ENCODE results near the gene SUGP2.

Gene SUGP2

GRCh38 chr19:19057720-19058119 is 24.4 kb upstream of the SUGP2 start:
- Histone ChIP-seq H3K36me3 (ENCODE audit: insufficient read depth, low read length) (no peaks in the 10 kb centered on the region), H2AFZ (ENCODE audit: low read length, unreplicated experiment) (no peak overlapping the region), H3K27ac (ENCODE audit: low read depth, low read length) (no peak overlapping the region), H3K4me1 (ENCODE audit: control insufficient read depth, insufficient read depth, low read length, unreplicated experiment) (peaks cover 10% of the 10 kb centered on the region), H3K27me3 (ENCODE audit: insufficient read depth, low read length) (no peaks in the 10 kb centered on the region), H3K4me3 (ENCODE audit: low read depth, low read length) (no peak overlapping the region), H3K79me2 (ENCODE audit: control insufficient read depth, insufficient read depth, low read length, unreplicated experiment) (no peaks in the 10 kb centered on the region)

GRCh38 chr19:19057317-19057716 is 24.0 kb upstream of the SUGP2 start:
- Histone ChIP-seq H3K36me3 (ENCODE audit: insufficient read depth, low read length) (no peaks in the 10 kb centered on the region), H3K4me1 (ENCODE audit: control insufficient read depth, insufficient read depth, low read length, unreplicated experiment) (peaks cover 6% of the 10 kb centered on the region)

DNA sequence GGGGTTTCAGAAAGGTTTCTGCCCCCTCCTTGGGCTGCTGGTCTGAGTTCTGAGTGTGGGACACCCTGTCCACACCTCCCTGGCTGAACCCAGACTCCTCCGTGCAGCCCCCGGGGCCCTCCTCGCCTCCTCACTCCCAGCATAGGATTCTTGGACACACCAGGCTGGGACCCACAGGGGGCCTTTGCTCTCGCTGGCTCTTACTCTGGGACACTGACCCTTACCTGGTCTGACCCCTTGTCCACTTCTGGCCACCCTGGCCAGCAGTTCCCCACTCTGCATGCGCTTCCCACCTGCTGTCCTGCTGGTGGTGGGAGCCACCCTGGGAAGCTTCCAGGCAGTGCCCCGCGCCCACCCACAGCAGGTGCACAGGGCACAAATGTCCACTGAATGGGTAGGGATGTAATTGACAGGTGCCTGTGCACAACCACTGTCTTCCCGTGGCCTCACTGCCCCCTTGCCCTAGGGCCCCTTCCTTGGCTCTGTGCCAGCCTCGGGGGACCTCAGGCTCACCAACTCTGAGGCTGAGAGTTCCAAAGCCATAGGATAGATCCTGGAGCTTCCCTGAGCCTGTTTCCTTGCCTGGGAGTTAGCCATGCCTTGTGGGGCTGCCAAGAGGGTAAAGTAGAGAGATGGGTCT is 23.4 kb upstream of the SUGP2 start:
- H3K4me1 ChIP-seq (ENCODE audit: control insufficient read depth, insufficient read depth, low read length, unreplicated experiment) = no peaks in the 10 kb centered on the region
- no peak overlapping the region for H3K4me3 ChIP-seq (ENCODE audit: low read depth, low read length)
- H3K79me2 ChIP-seq (ENCODE audit: control insufficient read depth, insufficient read depth, low read length, unreplicated experiment) = no peaks in the 10 kb centered on the region
- no peaks in the 10 kb centered on the region for H3K36me3 ChIP-seq (ENCODE audit: insufficient read depth, low read length)
- no peak overlapping the region for H2AFZ ChIP-seq (ENCODE audit: low read length, unreplicated experiment)
- H3K27ac ChIP-seq (ENCODE audit: low read depth, low read length) = no peak overlapping the region
- H3K27me3 ChIP-seq (ENCODE audit: insufficient read depth, low read length) = no peaks in the 10 kb centered on the region

More at GRCh38 chr19:19057317-19057716, 24.0 kb upstream of the SUGP2 start:
- H3K4me3 ChIP-seq (ENCODE audit: low read depth, low read length) = no peak overlapping the region
- no peak overlapping the region for H2AFZ ChIP-seq (ENCODE audit: low read length, unreplicated experiment)
- no peak overlapping the region for H3K27ac ChIP-seq (ENCODE audit: low read depth, low read length)
- no peaks in the 10 kb centered on the region for H3K27me3 ChIP-seq (ENCODE audit: insufficient read depth, low read length)
- H3K79me2 ChIP-seq (ENCODE audit: control insufficient read depth, insufficient read depth, low read length, unreplicated experiment) = no peaks in the 10 kb centered on the region

DNA sequence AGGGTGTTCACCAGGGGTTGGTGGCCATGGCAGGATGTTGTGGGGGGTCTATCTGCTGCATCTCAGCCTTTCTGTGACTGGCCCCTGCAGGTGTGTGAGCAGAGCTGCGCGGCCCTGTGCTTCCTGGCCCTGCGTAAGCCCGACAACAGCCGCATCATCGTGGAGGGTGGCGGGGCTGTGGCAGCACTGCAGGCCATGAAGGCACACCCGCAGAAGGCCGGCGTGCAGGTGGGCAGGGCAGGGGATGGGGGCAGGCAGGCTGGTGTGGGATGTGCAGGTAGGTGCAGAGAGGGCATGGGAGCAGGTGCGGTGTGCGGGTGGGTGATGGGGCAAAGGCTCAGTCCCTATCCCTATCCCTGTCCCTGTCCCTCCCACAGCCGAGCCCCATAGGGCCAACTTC is 22.4 kb upstream of the SUGP2 start:
- H3K36me3 ChIP-seq (ENCODE audit: insufficient read depth, low read length) = no peaks in the 10 kb centered on the region
- H3K79me2 ChIP-seq (ENCODE audit: control insufficient read depth, insufficient read depth, low read length, unreplicated experiment) = no peaks in the 10 kb centered on the region
- H2AFZ ChIP-seq (ENCODE audit: low read length, unreplicated experiment) = no peak overlapping the region
- H3K27ac ChIP-seq (ENCODE audit: low read depth, low read length) = no peak overlapping the region
- H3K27me3 ChIP-seq (ENCODE audit: insufficient read depth, low read length) = no peaks in the 10 kb centered on the region
- H3K4me3 ChIP-seq (ENCODE audit: low read depth, low read length) = no peak overlapping the region
- H3K4me1 ChIP-seq (ENCODE audit: control insufficient read depth, insufficient read depth, low read length, unreplicated experiment) = no peaks in the 10 kb centered on the region

DNA sequence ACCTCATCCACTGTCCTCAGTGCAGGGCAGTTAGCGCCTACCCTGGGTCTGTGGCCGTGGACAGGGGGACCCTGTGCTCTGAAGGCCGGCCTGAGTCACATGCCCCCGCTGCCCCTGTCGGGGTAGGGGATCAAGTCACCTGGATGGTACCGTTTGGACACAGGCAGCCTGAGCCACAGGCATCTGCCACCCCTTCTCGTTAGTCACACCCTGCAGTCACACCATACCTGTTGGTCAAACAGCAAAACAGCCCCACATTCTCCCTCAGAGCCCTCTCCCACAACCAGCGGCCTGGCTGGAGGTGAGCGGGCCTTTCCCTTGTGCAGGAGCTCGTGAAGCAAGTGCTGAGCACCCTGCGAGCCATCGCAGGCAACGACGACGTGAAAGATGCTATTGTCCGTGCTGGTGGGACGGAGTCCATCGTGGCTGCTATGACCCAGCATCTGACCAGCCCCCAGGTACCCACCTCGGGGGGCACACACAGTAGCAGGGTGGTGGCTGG is 21.7 kb upstream of the SUGP2 start:
- Histone ChIP-seq H3K79me2 (ENCODE audit: control insufficient read depth, insufficient read depth, low read length, unreplicated experiment) (no peaks in the 10 kb centered on the region), H2AFZ (ENCODE audit: low read length, unreplicated experiment) (no peak overlapping the region), H3K27me3 (ENCODE audit: insufficient read depth, low read length) (no peaks in the 10 kb centered on the region), H3K4me1 (ENCODE audit: control insufficient read depth, insufficient read depth, low read length, unreplicated experiment) (no peaks in the 10 kb centered on the region), H3K27ac (ENCODE audit: low read depth, low read length) (no peak overlapping the region), H3K36me3 (ENCODE audit: insufficient read depth, low read length) (no peaks in the 10 kb centered on the region), H3K4me3 (ENCODE audit: low read depth, low read length) (no peak overlapping the region)

DNA sequence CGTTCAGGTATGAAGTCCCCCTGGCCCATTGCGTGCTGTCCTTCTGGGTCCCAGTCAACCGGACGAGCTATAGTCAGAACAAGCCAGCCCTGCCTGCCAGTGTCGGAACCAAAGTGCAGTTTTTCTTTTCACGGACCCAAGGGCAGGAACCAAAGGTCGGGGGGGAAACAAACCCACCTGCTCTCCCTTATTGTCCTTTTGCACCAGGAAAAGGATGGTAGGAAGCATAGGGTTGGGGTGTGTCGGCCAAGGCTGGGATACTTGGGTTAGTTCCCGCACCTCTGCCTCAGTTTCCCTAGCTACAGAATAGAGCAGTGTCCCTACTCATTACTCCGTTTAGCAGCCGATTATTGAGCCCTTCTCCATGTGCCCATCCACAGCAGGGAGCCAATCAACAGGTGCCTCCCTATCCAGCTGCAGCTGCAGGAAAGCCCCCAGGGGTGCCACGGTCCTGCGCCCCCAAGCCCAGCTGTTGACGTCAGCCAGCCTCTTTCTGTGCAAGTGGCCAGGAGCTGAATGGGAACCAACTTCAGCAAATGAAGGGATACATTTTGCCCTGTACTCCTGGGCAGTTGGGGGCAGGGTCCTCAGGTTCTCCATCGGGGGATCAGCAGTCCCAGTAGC is 21.1 kb upstream of the SUGP2 start:
- Histone ChIP-seq H3K4me3 (ENCODE audit: low read depth, low read length) (no peak overlapping the region), H3K27ac (ENCODE audit: low read depth, low read length) (no peak overlapping the region), H3K79me2 (ENCODE audit: control insufficient read depth, insufficient read depth, low read length, unreplicated experiment) (no peaks in the 10 kb centered on the region), H2AFZ (ENCODE audit: low read length, unreplicated experiment) (no peak overlapping the region), H3K36me3 (ENCODE audit: insufficient read depth, low read length) (no peaks in the 10 kb centered on the region), H3K4me1 (ENCODE audit: control insufficient read depth, insufficient read depth, low read length, unreplicated experiment) (no peaks in the 10 kb centered on the region), H3K27me3 (ENCODE audit: insufficient read depth, low read length) (no peaks in the 10 kb centered on the region)

- H3K79me2 ChIP-seq (ENCODE audit: control insufficient read depth, insufficient read depth, low read length, unreplicated experiment) = no peaks in the 10 kb centered on the region
- H2AFZ ChIP-seq (ENCODE audit: low read length, unreplicated experiment) = no peak overlapping the region
- no peaks in the 10 kb centered on the region for H3K4me1 ChIP-seq (ENCODE audit: control insufficient read depth, insufficient read depth, low read length, unreplicated experiment)
- no peak overlapping the region for H3K27ac ChIP-seq (ENCODE audit: low read depth, low read length)
- H3K4me3 ChIP-seq (ENCODE audit: low read depth, low read length) = no peak overlapping the region
- H3K36me3 ChIP-seq (ENCODE audit: insufficient read depth, low read length) = no peaks in the 10 kb centered on the region
- H3K27me3 ChIP-seq (ENCODE audit: insufficient read depth, low read length) = no peaks in the 10 kb centered on the region
These were observed 20.4 kb upstream of the SUGP2 start for GRCh38 chr19:19053508-19054314.

- Histone ChIP-seq H3K4me3 (ENCODE audit: low read depth, low read length) (no peak overlapping the region), H3K27ac (ENCODE audit: low read depth, low read length) (no peak overlapping the region), H3K79me2 (ENCODE audit: control insufficient read depth, insufficient read depth, low read length, unreplicated experiment) (no peaks in the 10 kb centered on the region), H3K36me3 (ENCODE audit: insufficient read depth, low read length) (no peaks in the 10 kb centered on the region), H2AFZ (ENCODE audit: low read length, unreplicated experiment) (no peak overlapping the region), H3K27me3 (ENCODE audit: insufficient read depth, low read length) (no peaks in the 10 kb centered on the region), H3K4me1 (ENCODE audit: control insufficient read depth, insufficient read depth, low read length, unreplicated experiment) (no peaks in the 10 kb centered on the region)
These were observed 19.6 kb upstream of the SUGP2 start for GRCh38 chr19:19052921-19053320.

DNA sequence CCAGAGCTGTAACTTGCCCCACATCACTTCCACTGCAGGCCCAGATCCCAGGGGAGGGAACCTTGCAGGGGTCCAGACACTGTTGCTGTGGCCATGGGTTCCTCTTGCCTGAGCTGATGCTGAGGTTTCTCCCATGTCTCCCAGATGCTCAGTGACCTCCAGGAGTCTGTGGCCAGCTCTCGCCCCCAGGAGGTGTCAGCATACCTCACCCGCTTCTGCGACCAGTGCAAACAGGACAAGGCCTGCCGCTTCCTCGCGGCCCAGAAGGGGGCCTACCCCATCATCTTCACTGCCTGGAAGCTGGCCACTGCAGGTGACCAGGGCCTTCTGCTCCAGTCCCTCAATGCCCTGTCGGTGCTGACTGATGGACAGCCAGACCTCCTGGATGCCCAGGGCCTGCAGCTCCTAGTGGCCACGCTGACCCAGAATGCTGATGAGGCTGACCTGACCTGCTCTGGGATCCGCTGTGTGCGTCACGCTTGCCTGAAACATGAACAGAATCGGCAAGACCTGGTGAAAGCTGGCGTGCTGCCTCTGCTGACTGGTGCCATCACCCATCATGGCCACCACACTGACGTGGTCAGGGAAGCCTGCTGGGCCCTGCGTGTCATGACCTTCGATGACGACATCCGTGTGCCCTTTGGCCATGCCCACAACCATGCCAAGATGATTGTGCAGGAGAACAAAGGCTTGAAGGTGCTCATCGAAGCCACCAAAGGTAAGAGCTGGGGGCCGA is 18.3 kb upstream of the SUGP2 start:
- no peak overlapping the region for H3K4me3 ChIP-seq (ENCODE audit: low read depth, low read length)
- H3K27me3 ChIP-seq (ENCODE audit: insufficient read depth, low read length) = no peaks in the 10 kb centered on the region
- no peak overlapping the region for H3K27ac ChIP-seq (ENCODE audit: low read depth, low read length)
- H3K4me1 ChIP-seq (ENCODE audit: control insufficient read depth, insufficient read depth, low read length, unreplicated experiment) = no peaks in the 10 kb centered on the region
- H2AFZ ChIP-seq (ENCODE audit: low read length, unreplicated experiment) = no peak overlapping the region
- H3K36me3 ChIP-seq (ENCODE audit: insufficient read depth, low read length) = no peaks in the 10 kb centered on the region
- H3K79me2 ChIP-seq (ENCODE audit: control insufficient read depth, insufficient read depth, low read length, unreplicated experiment) = no peaks in the 10 kb centered on the region

DNA sequence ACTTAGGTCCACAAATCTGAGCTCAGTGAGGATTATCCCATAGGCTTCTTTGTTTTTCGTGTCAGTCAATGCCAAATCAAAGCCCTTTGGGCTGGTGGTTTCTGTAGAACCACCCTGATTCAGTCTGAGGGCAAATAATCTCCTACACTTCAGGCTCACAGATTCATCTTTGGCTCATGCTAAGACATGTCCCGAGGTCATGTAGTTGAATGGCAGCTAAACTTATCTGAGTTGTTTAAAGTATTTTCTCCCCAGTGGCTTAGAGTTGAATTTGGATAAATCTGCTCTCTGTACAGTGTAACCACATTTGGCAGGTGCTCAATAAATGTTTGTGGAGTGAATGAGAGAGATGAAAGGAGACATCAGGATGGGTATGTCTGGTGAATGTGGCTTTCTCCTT is 17.4 kb upstream of the SUGP2 start:
- no peaks in the 10 kb centered on the region for H3K27me3 ChIP-seq (ENCODE audit: insufficient read depth, low read length)
- H3K79me2 ChIP-seq (ENCODE audit: control insufficient read depth, insufficient read depth, low read length, unreplicated experiment) = no peaks in the 10 kb centered on the region
- no peak overlapping the region for H3K27ac ChIP-seq (ENCODE audit: low read depth, low read length)
- H3K4me1 ChIP-seq (ENCODE audit: control insufficient read depth, insufficient read depth, low read length, unreplicated experiment) = no peaks in the 10 kb centered on the region
- no peak overlapping the region for H2AFZ ChIP-seq (ENCODE audit: low read length, unreplicated experiment)
- no peak overlapping the region for H3K4me3 ChIP-seq (ENCODE audit: low read depth, low read length)
- H3K36me3 ChIP-seq (ENCODE audit: insufficient read depth, low read length) = no peaks in the 10 kb centered on the region
